ENCODE measurements around the gene PHACTR1.

The PHACTR1 gene

DNA sequence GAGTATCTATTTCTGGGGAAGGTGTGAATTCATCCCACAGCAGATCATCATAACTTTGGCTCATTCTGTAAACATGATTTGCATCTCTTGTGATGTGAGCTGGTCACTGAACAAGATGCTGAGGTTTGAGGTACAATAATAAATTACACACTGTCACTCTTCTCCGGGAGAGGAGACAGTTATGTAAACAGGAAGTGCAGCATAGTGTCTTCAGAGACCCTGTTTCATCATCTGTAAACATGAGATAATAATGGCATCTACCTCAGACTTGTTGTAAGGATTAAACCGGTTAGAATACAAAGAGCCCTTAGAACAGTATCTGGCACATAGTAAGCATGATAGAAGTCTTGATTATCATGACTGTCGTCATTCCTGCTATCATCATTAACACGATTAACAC, 486.6 kb downstream of the PHACTR1 start:
- TF ChIP-seq, protein P1, sequence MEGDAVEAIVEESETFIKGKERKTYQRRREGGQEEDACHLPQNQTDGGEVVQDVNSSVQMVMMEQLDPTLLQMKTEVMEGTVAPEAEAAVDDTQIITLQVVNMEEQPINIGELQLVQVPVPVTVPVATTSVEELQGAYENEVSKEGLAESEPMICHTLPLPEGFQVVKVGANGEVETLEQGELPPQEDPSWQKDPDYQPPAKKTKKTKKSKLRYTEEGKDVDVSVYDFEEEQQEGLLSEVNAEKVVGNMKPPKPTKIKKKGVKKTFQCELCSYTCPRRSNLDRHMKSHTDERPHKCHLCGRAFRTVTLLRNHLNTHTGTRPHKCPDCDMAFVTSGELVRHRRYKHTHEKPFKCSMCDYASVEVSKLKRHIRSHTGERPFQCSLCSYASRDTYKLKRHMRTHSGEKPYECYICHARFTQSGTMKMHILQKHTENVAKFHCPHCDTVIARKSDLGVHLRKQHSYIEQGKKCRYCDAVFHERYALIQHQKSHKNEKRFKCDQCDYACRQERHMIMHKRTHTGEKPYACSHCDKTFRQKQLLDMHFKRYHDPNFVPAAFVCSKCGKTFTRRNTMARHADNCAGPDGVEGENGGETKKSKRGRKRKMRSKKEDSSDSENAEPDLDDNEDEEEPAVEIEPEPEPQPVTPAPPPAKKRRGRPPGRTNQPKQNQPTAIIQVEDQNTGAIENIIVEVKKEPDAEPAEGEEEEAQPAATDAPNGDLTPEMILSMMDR (conservative IDR thresholded peaks at IDR 0.05; ENCODE audit: low read depth, low read length), result no peak
- no peak overlapping the region for H3K4me3 ChIP-seq (ENCODE audit: low read length)

DNA sequence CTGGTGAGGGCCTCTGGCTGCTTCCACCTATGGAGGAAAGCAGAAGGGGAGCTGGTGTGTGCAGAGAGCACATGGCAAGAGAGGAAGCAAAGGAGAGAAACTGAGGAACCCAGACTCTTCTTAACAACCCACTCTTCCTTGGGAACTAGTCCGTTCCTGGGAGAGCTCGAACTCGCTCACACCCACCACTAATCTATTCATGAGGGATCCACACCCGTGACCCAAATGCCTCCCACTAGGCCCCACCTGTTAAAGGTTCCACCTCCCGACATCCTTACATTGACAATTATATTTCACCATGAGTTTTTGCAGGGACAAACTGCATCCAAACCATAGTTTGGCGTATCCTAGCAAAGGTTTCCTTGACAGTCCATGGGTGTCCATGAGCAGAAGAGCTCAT, 488.5 kb downstream of the PHACTR1 start:
- TF ChIP-seq, protein P1 (conservative IDR thresholded peaks at IDR 0.05; ENCODE audit: low read depth, low read length), result no peak
- no peak overlapping the region for H3K4me3 ChIP-seq (ENCODE audit: low read length)
- no peak for DNase-seq (ENCODE audit: low read depth)

More for the DNA sequence above, 486.6 kb downstream of the PHACTR1 start:
- DNase-seq (ENCODE audit: low read depth), result no peak

DNA sequence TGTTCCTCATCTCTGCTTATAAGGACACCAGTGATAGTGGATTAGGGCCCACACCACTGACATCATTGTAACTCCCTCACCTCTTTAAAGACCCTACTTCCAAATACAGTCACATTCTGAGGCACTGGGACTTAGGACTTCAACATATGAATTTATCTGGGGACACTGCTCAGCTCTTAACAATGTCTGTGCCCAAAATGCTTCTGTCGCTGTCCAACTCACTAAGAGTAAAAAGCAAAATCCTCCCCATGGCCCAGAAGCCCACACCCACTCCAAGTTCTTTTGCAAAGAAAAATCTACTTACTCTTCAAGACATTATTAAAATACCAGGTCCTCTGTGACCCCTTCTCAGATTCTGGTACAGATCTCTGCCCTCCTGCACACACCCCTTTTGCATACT, 495.5 kb downstream of the PHACTR1 start:
- H3K4me3 ChIP-seq (ENCODE audit: low read length), result no peak overlapping the region
- TF ChIP-seq, protein P1 (conservative IDR thresholded peaks at IDR 0.05; ENCODE audit: low read depth, low read length), result no peak
- DNase-seq (ENCODE audit: low read depth), result no peak

DNA sequence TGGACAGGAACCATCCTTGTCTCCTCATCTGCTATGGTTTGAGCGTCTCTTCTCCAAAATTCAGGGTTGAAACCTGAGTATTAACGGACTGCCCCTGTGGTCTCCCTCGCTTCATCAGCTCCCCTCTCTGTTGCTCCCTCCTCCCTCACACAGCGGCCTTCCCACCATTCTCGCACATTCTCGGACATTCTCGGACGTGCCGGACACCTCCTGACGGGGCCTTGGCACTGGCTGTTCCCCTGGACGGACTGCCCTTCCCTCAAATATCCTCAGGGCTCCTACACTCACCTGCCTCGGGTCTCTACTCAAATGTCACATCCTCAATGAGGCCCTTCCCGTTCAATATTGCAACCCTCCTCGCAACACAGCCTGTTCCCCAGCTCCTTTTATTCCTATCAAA, 496.0 kb downstream of the PHACTR1 start:
- TF ChIP-seq, protein P1 (conservative IDR thresholded peaks at IDR 0.05; ENCODE audit: low read depth, low read length), result no peak
- H3K4me3 ChIP-seq (ENCODE audit: low read length), result no peak overlapping the region
- DNase-seq (ENCODE audit: low read depth), result no peak

DNA sequence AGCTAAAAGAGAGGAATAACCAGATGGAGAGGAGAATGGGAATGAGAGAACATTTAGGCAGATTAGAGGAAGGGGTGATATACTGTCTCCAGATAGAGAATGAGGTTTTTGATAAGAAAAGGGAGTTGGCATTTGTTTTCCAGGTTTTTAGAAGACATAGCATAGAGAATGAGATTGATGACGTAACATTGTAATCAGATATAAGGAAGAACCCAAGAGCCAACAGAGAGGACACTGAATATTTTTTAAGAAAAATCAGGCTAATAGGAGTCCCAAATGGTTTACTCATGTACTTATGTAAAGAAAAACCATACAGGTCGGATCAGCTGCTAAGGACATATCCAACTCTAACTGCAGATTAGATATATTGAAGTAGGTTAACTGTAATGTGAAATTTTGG, 498.8 kb downstream of the PHACTR1 start:
- no peak for DNase-seq (ENCODE audit: low read depth)
- TF ChIP-seq, protein P1 (conservative IDR thresholded peaks at IDR 0.05; ENCODE audit: low read depth, low read length), result no peak
- H3K4me3 ChIP-seq (ENCODE audit: low read length), result no peak overlapping the region

DNA sequence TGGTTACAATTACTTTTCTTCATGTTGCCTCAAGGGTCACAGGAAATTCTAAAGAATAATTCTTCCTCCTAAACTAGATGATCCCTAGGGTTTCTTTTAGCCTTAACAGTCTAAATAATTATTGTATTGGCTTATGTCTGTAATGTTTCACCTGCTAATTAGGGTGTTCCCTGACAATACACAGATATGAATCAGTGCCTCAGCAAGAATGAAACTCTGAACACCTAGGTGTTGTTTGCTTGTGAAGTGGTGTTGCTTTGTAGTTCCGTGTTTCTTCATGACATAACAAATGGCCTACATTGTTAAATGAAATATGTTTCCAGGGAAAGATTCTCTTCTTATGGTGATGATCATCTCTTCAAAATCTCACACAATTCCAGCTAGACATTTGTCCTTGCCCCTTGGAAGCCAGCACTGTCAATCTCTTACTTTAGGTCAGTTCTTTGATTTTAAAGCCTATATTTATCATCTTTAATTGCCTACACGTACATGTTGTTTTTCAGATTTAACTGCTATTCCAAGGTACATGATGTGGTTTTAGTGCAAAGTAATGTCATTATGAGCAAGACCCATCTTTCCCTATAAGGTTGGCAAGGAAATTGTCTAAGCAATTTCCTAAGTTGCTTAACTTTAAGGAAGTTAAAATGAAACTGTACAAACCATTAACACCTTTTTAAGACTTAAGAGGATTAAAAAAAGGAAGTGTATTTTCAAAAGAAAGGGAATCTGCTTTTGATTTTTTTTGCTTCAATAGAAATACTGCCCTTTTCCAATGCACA, 499.9 kb downstream of the PHACTR1 start:
- H3K4me3 ChIP-seq (ENCODE audit: low read length), result no peak overlapping the region
- TF ChIP-seq, protein P1 (conservative IDR thresholded peaks at IDR 0.05; ENCODE audit: low read depth, low read length), result no peak
- no peak for DNase-seq (ENCODE audit: low read depth)

DNA sequence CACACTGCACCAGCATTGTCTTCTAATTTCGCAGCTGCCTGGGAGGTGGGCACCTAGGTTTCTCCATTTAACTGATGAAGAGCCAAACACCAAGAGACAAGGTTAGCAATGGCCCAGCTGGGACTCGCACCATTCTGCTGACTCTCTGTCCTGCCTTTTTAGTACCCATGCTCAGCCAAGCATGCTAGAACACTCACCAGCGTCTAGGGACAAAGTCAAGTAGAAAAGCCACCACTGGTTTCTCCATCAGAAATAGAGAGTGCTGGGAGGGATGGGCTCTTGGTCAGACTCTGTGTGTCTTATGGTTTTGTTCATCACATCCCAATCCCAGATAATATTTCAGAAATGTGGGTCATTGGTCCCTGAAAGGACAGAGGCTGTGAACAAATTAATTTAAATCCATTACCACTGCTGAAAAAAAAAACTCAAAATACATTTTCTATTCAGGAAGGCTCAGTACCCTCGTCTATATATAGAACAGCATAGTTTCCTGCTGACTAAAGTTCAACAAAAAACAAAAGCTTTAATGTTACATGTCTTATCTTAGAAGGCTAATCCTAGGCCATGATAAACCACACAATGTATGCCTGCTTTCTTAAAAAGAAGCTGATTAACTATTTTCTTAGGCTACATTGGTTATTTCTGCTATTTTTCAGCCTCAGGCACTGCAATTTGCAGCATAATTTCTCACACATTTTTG, 500.8 kb downstream of the PHACTR1 start:
- H3K4me3 ChIP-seq (ENCODE audit: low read length), result no peak overlapping the region
- TF ChIP-seq, protein P1 (conservative IDR thresholded peaks at IDR 0.05; ENCODE audit: low read depth, low read length), result no peak
- DNase-seq (ENCODE audit: low read depth), result peak; percentile 76
